Measurements from ENCODE around the gene MDM1. TPM values are rescaled to one million over a fixed set of nuclear protein-coding genes. Genes with fewer than 3 reads are reported as not detected.

Gene MDM1
- polyA plus RNA-seq, 4 donors: 2.9 to 12.8 (median 4.6) TPM

GRCh38 chr12:68303850-68304249, 28.3 kb downstream of the MDM1 start:
- FAIRE-seq (no peak), DNase-seq (no peak)
- Histone ChIP-seq H3K27ac (ENCODE audit: low read depth in 1 of 3, low read length in 2 of 3) (no peak overlapping the region), H3K4me3 (ENCODE audit: low read depth in 1 of 3, low read length in 3 of 3) (no peak overlapping the region), H3K9me3 (ENCODE audit: control insufficient read depth in 2 of 2, insufficient read depth in 1 of 2, low read depth in 1 of 2, low read length in 1 of 2) (no peaks in the 10 kb centered on the region), H3K36me3 (ENCODE audit: control insufficient read depth in 3 of 3, insufficient read depth in 2 of 3, low read depth in 1 of 3, low read length in 3 of 3) (peaks cover 0 to 15% (median 0%) of the 10 kb centered on the region in 3 donors), H3K4me1 (ENCODE audit: control insufficient read depth in 3 of 3, insufficient read depth in 2 of 3, low read depth in 1 of 3, low read length in 2 of 3) (no peaks in the 10 kb centered on the region), H3K27me3 (ENCODE audit: control insufficient read depth in 3 of 3, insufficient read depth in 3 of 3, low read length in 3 of 3) (no peaks in the 10 kb centered on the region)
- 78 to 92% (median 86%) methylated on average over 6 of the region's 6 CpGs for WGBS, 3 donors

GRCh38 chr12:68297929-68298328, 34.2 kb downstream of the MDM1 start:
- DNase-seq (no peak), FAIRE-seq (no peak)
- H3K4me3 ChIP-seq (ENCODE audit: low read depth in 1 of 3, low read length in 3 of 3): no peak overlapping the region
- no peaks in the 10 kb centered on the region for H3K4me1 ChIP-seq (ENCODE audit: control insufficient read depth in 3 of 3, insufficient read depth in 2 of 3, low read depth in 1 of 3, low read length in 2 of 3)
- no peaks in the 10 kb centered on the region for H3K27me3 ChIP-seq (ENCODE audit: control insufficient read depth in 3 of 3, insufficient read depth in 3 of 3, low read length in 3 of 3)
- no peaks in the 10 kb centered on the region for H3K9me3 ChIP-seq (ENCODE audit: control insufficient read depth in 2 of 2, insufficient read depth in 1 of 2, low read depth in 1 of 2, low read length in 1 of 2)
- peaks cover 0 to 10% (median 0%) of the 10 kb centered on the region in 3 donors for H3K36me3 ChIP-seq (ENCODE audit: control insufficient read depth in 3 of 3, insufficient read depth in 2 of 3, low read depth in 1 of 3, low read length in 3 of 3)
- whole genome bisulfite sequencing, 3 donors: 78 to 88% (median 85%) methylated on average over 4 of the region's 4 CpGs
- no peak overlapping the region for H3K27ac ChIP-seq (ENCODE audit: low read depth in 1 of 3, low read length in 2 of 3)

- no peaks in the 10 kb centered on the region for H3K4me1 ChIP-seq (ENCODE audit: control insufficient read depth in 3 of 3, insufficient read depth in 2 of 3, low read depth in 1 of 3, low read length in 2 of 3)
- H3K4me3 ChIP-seq (ENCODE audit: low read depth in 1 of 3, low read length in 3 of 3): no peak overlapping the region
- peak; percentile 64 for FAIRE-seq
- WGBS, 3 donors: 17 to 40% (median 37%) methylated on average over 2 of the region's 2 CpGs
- H3K36me3 ChIP-seq (ENCODE audit: control insufficient read depth in 3 of 3, insufficient read depth in 2 of 3, low read depth in 1 of 3, low read length in 3 of 3): peaks cover 0 to 10% (median 0%) of the 10 kb centered on the region in 3 donors
- H3K27ac ChIP-seq (ENCODE audit: low read depth in 1 of 3, low read length in 2 of 3): no peak overlapping the region
- no peaks in the 10 kb centered on the region for H3K27me3 ChIP-seq (ENCODE audit: control insufficient read depth in 3 of 3, insufficient read depth in 3 of 3, low read length in 3 of 3)
- no peak for DNase-seq
- no peaks in the 10 kb centered on the region for H3K9me3 ChIP-seq (ENCODE audit: control insufficient read depth in 2 of 2, insufficient read depth in 1 of 2, low read depth in 1 of 2, low read length in 1 of 2)
Observed at GRCh38 chr12:68294251-68294650, 37.9 kb downstream of the MDM1 start.

GRCh38 chr12:68293347-68293746, 38.8 kb downstream of the MDM1 start:
- Histone ChIP-seq H3K27ac (ENCODE audit: low read depth in 1 of 3, low read length in 2 of 3) (no peak overlapping the region), H3K4me3 (ENCODE audit: low read depth in 1 of 3, low read length in 3 of 3) (no peak overlapping the region), H3K9me3 (ENCODE audit: control insufficient read depth in 2 of 2, insufficient read depth in 1 of 2, low read depth in 1 of 2, low read length in 1 of 2) (no peaks in the 10 kb centered on the region), H3K36me3 (ENCODE audit: control insufficient read depth in 3 of 3, insufficient read depth in 2 of 3, low read depth in 1 of 3, low read length in 3 of 3) (peaks cover 0 to 7% (median 0%) of the 10 kb centered on the region in 3 donors), H3K4me1 (ENCODE audit: control insufficient read depth in 3 of 3, insufficient read depth in 2 of 3, low read depth in 1 of 3, low read length in 2 of 3) (no peaks in the 10 kb centered on the region), H3K27me3 (ENCODE audit: control insufficient read depth in 3 of 3, insufficient read depth in 3 of 3, low read length in 3 of 3) (no peaks in the 10 kb centered on the region)
- DNase-seq: no peak
- FAIRE-seq: no peak

GRCh38 chr12:68292151-68292943, 39.8 kb downstream of the MDM1 start:
- Histone ChIP-seq H3K36me3 (ENCODE audit: control insufficient read depth in 3 of 3, insufficient read depth in 2 of 3, low read depth in 1 of 3, low read length in 3 of 3) (no peaks in the 10 kb centered on the region), H3K27me3 (ENCODE audit: control insufficient read depth in 3 of 3, insufficient read depth in 3 of 3, low read length in 3 of 3) (no peaks in the 10 kb centered on the region), H3K4me3 (ENCODE audit: low read depth in 1 of 3, low read length in 3 of 3) (no peak overlapping the region), H3K9me3 (ENCODE audit: control insufficient read depth in 2 of 2, insufficient read depth in 1 of 2, low read depth in 1 of 2, low read length in 1 of 2) (no peaks in the 10 kb centered on the region), H3K4me1 (ENCODE audit: control insufficient read depth in 3 of 3, insufficient read depth in 2 of 3, low read depth in 1 of 3, low read length in 2 of 3) (no peaks in the 10 kb centered on the region), H3K27ac (ENCODE audit: low read depth in 1 of 3, low read length in 2 of 3) (no peak overlapping the region)
- DNase-seq (no peak), FAIRE-seq (no peak)
- WGBS, 3 donors: 80 to 87% (median 82%) methylated on average over 9 of the region's 9 CpGs

GRCh38 chr12:68291396-68292036, 40.6 kb downstream of the MDM1 start:
- DNase-seq (no peak), FAIRE-seq (no peak)
- Histone ChIP-seq H3K27me3 (ENCODE audit: control insufficient read depth in 3 of 3, insufficient read depth in 3 of 3, low read length in 3 of 3) (no peaks in the 10 kb centered on the region), H3K36me3 (ENCODE audit: control insufficient read depth in 3 of 3, insufficient read depth in 2 of 3, low read depth in 1 of 3, low read length in 3 of 3) (no peaks in the 10 kb centered on the region), H3K9me3 (ENCODE audit: control insufficient read depth in 2 of 2, insufficient read depth in 1 of 2, low read depth in 1 of 2, low read length in 1 of 2) (no peaks in the 10 kb centered on the region), H3K4me1 (ENCODE audit: control insufficient read depth in 3 of 3, insufficient read depth in 2 of 3, low read depth in 1 of 3, low read length in 2 of 3) (no peaks in the 10 kb centered on the region), H3K27ac (ENCODE audit: low read depth in 1 of 3, low read length in 2 of 3) (no peak overlapping the region), H3K4me3 (ENCODE audit: low read depth in 1 of 3, low read length in 3 of 3) (no peak overlapping the region)
- WGBS, 3 donors: 91 to 93% (median 92%) methylated on average over 4 of the region's 4 CpGs

- no peaks in the 10 kb centered on the region for H3K9me3 ChIP-seq (ENCODE audit: control insufficient read depth in 2 of 2, insufficient read depth in 1 of 2, low read depth in 1 of 2, low read length in 1 of 2)
- FAIRE-seq: no peak
- no peak overlapping the region for H3K4me3 ChIP-seq (ENCODE audit: low read depth in 1 of 3, low read length in 3 of 3)
- no peak overlapping the region for H3K27ac ChIP-seq (ENCODE audit: low read depth in 1 of 3, low read length in 2 of 3)
- no peaks in the 10 kb centered on the region for H3K36me3 ChIP-seq (ENCODE audit: control insufficient read depth in 3 of 3, insufficient read depth in 2 of 3, low read depth in 1 of 3, low read length in 3 of 3)
- no peaks in the 10 kb centered on the region for H3K27me3 ChIP-seq (ENCODE audit: control insufficient read depth in 3 of 3, insufficient read depth in 3 of 3, low read length in 3 of 3)
- WGBS, 3 donors: 41 to 59% (median 53%) methylated on average over 6 of the region's 6 CpGs
- peak in 1 of 2 donors; percentile 34 for DNase-seq
- no peaks in the 10 kb centered on the region for H3K4me1 ChIP-seq (ENCODE audit: control insufficient read depth in 3 of 3, insufficient read depth in 2 of 3, low read depth in 1 of 3, low read length in 2 of 3)
Observed at GRCh38 chr12:68290126-68290525, 42.0 kb downstream of the MDM1 start.

- Histone ChIP-seq H3K4me1 (ENCODE audit: control insufficient read depth in 3 of 3, insufficient read depth in 2 of 3, low read depth in 1 of 3, low read length in 2 of 3) (no peaks in the 10 kb centered on the region), H3K36me3 (ENCODE audit: control insufficient read depth in 3 of 3, insufficient read depth in 2 of 3, low read depth in 1 of 3, low read length in 3 of 3) (no peaks in the 10 kb centered on the region), H3K27ac (ENCODE audit: low read depth in 1 of 3, low read length in 2 of 3) (no peak overlapping the region), H3K4me3 (ENCODE audit: low read depth in 1 of 3, low read length in 3 of 3) (no peak overlapping the region), H3K9me3 (ENCODE audit: control insufficient read depth in 2 of 2, insufficient read depth in 1 of 2, low read depth in 1 of 2, low read length in 1 of 2) (no peaks in the 10 kb centered on the region), H3K27me3 (ENCODE audit: control insufficient read depth in 3 of 3, insufficient read depth in 3 of 3, low read length in 3 of 3) (no peaks in the 10 kb centered on the region)
- WGBS, 3 donors: 73 to 87% (median 83%) methylated on average over 5 of the region's 5 CpGs
- DNase-seq: no peak
- no peak for FAIRE-seq
Observed at GRCh38 chr12:68287106-68287505, 45.1 kb downstream of the MDM1 start.

All from small intestine (tissue), 7 donors.